ENCODE measurements around the gene POC1A.
A peak's percentile ranks its signal among the peaks of the same experiment; 100 is the strongest.
"Not testable (repeated sequence)": the region's sequence is repeated elsewhere in the genome, so short reads cannot be mapped to it uniquely, and the experiment has no call there.

POC1A gene

GRCh38 chr3:52061121-52061910 is 92.9 kb downstream of the POC1A start:
- no peak for DNase-seq

DNA sequence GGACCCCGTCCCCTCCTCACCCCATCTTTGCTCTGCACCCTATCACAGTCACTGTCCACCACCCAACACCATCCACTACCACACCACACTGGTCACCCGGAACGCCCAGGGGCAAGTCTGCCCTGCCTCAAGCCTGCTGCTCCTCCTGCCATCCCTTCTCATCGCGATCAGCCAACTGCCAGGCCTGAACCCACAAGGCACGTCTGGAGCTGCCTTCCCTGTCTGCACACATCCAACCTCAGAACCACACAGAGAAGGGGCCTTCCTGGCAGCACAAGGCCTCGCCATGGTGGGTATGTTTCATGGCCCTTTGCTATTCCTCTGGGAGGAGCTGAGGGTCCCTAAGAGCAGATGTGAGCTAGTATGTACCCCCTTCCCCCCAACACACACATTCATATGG is 94.4 kb downstream of the POC1A start:
- no peak for DNase-seq

DNA sequence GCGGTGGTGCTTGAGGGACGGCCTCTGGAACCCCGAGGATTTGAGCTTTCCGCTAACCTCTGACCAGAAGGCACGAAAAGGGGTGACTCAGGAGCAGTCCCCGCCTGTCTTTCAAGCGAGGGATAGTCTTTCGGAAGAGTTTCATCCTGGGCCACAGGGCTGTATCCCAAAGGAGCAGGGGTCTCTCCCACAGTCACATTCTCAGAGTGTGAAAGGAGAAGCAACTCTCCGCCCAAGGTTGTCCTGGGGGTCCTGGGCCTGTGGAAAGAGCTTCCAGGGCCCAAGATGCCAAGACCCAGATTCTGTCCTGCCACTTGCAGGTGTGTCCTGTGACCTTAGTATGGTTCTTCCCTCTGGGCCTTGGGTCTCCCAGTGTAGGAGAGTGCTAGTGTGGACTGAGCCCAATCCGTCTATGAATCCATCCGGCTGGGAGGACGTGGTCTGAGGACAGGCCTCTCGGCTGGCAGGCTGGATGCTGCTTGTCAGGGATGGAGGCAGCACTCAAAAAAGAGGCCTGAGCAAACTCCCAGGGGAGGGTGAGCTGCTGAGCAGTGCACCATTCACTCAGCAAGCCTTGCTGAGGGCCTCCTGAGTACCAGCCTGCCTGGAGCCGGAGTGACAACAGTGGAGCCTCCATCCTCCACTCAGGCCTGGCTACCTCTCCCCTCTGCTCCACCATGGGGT is 96.3 kb downstream of the POC1A start:
- no peak for DNase-seq

DNA sequence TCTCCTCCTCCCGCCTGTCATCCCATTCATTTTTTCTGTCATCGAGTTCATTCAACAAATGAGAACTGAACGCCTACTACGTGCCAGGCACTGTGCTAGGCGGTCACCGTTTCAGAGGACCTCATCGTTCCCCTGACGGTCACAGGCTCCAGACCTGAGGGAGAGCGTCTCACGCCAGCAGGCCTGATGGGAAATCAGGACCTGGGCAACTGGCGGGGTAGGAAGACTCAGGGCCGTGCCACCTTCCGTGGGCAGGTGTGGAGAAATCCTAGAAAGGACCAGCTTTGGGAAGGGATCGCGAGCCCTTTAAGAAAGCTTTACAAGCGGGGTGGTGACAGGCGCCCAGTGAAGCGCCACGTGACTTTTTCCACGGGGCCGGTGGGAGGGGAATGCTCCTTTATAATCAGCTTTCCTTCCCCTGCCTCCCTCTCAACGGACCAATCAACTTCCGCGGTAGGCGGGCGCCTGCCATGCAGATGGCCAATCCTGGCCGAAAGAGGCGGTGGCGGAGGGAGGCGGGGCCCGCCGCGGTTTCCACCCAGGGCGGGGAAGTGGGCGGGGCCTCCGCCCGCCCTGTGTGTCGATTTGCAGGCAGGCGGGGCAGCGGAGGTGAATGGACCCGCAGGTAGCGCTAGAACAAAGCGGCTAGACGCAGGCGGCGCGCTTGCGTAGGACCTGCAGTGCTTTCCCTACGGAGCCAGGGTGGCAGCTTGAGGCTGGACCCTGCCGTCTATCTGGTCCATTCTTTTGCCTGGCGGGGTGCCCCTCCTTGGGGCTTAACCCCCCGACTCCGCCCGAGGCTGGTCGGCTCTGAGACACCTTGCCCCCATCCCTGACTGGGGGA is 97.0 kb downstream of the POC1A start:
- peak; percentile 96 for DNase-seq

DNA sequence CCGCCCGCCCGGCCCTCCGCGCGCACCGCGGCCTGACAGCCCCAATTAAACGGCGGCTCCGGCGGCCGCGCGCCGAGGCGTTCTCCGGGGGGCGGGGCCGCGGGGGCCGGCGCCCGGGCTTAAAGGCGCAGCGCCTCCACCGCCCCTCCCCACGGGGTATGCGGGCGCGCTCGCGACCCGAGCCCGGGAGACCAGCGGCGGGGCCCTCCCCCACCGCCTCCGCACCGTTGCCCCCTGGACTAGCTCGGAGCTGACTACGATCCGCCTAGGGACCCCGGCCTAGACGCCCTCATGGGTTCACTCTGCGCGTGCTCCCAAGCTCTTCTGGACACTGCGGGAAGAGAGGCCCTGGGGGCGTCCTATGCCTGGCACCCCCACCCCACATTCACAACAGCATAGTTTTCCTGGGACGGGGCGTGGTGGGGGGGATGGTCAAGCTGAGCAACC is 97.7 kb downstream of the POC1A start, which contains the start of gene DUSP7:
Gene DUSP7 (minus strand): TSS at position 51 of the 447 bp plus-strand sequence. CDS start 205 bp downstream, outside the sequence.
- peak; percentile 8 for DNase-seq

DNA sequence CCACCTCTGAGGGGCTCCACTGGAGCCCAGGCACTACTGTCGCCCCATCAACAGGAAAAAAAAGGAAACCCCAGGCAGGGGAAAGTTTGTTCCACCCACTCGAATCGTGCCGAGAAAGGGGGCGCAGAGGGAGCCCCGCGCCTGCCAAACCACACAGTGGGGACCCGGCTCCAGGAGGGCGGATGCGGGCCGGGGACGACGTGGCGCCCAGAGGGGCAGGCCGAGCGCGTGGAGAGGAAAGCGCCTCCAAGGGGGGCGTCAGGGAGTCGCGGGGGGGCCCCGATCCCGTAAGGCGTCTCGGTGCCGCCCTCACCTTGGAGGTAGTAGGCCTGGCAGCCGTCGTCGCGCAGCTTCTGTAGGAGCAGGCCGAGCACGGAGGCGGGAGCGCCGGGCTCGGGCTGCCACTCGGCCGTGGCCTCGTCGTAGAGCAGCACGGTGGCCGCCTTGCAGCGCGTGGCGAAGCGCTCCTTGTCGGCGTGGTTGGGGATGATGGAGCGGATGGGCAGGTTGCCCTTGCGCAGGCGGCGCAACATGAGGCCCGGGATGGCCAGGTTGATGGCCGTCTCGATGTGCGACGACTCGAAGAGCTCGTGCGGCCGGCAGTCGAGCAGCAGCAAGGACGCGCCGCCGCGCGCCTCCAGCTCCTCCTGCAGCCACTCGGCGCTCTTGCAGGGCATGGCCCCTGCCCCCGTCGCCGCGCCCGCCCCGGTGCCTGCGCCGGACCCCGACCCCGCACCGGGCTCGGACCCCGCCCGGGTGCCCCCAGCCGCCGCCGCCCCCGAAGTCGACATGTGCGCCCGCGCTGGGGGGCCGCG is 98.5 kb downstream of the POC1A start:
- no peak for DNase-seq

DNA sequence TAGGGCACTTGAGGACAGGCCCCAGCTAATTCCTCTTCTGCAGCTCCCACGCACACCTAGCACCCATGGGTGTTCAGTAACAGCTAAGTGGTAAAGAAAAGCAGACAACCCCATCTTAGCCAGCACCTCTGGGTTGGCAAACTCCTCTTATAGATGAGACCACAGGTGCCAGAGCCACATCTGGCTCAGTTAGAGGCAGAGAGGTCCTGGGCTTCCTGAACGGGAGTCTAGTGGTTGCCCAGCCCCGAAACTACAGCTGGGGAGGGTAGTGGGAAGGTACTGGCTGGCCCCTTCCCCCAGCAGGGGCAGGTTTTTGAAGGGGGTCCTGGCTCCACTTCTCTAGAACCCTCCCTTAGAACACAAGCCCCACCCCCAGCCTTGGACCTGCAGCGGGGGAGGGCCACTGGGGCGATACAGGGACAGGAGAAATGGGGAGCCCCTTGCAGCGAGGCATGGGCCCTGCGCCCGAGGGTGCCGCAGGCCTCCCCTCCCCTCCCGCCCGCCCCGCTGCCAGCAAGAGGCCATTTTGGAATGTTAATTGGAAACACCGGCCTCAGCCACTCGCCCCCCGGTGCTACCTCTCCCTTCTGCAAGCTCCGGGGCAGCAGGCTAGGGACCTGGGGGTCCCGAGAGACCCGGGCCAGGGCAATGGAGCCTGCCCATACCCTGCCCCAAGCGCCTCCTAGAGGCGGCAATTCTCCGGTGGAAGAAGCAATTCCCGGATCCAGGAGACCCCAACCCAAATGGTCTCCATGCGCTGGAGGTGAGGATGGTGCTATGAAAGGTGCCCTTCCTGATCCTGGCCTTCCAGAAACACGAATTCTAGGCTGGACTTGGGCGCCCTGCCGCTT is 99.3 kb downstream of the POC1A start:
- no peak for DNase-seq

GRCh38 chr3:52053307-52054304 is 100.6 kb downstream of the POC1A start:
- DNase-seq, result no peak

DNA sequence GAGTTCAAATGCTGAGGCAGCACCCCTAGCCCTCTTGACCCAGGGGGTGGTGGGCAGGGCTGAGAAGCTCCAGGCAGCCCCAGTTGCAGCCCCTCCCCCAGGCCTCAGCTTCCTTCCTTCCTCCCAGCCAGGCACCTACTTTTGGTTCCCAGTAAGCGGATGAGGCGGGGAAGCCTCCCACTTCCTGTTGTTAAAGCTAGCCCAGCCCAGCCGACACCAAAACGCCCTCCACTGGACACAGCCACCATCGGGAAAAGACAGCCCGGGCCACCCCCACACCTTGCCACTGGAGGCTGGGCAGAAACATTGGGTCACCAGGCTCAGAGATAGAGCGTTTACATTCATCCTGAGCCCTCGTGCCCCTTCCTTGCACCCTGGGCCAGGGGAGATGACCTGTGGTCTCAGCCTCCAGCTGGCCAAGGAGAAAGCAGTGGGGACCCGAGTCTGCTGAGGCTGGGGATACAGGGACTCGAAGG is 101.4 kb downstream of the POC1A start:
- no peak for DNase-seq

- DNase-seq, result no peak
These were observed 102.8 kb downstream of the POC1A start for GRCh38 chr3:52051444-52051843.

DNA sequence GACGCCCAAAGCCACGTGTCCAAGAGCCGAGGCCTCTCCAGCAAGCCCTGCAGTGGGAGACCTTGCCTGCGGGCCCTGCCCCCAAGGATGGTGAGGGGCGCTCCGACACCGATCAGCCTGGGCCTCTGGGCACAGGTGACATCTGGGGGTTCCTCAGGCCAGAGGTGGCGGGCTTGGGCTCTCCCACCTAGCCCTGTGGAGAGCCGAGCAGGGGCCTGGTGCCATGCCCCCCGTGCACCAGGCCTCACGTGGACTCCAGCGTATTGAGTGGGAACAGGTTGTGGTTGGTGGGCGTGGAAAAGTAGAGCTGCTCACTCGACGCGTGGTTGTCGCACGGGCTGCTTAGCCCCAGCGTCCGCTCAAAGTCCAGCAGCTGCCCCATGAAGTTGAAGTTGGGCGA is 103.7 kb downstream of the POC1A start:
- no peak for DNase-seq

GRCh38 chr3:52049503-52049902 is 104.7 kb downstream of the POC1A start:
- no peak for DNase-seq

DNA sequence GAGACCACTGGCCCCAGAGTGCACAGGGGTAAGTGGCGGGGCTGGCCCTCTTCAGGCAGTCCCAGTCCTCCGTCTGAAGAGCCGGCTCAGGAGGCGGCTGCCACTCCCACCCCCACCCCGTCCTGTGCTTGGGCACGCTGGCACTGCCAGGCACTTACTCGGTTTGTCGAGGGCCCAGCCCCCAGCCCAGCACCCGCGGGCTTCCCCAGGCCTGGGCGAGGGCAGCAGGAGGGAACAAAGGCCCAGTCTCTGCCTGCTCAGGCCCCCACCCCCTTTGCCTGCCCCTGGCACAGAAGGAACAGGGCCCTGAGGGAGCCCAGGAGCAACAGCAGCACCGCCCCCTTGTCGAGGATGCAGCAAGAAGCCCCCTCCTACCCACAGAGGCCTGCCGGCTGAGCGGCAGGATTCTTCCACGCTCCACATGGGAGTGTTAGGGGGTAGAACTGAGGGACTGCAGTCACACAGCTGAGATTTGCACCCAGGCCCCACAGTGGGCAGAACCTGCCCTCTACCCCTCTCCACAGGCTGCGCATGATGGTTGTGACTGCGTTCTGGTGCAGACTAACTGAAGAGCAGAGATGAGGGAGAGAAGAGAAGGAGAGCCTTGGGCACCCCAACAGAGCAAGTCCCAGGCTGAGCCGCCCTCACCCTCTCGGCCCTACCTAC is 106.8 kb downstream of the POC1A start:
- no peak for DNase-seq

GRCh38 chr3:52046902-52047239 is 107.4 kb downstream of the POC1A start:
- no peak for DNase-seq

- DNase-seq, result no peak
These were observed 107.9 kb downstream of the POC1A start for GRCh38 chr3:52046186-52046901.

- DNase-seq, result no peak
These were observed 109.2 kb downstream of the POC1A start for GRCh38 chr3:52044869-52045619.

DNA sequence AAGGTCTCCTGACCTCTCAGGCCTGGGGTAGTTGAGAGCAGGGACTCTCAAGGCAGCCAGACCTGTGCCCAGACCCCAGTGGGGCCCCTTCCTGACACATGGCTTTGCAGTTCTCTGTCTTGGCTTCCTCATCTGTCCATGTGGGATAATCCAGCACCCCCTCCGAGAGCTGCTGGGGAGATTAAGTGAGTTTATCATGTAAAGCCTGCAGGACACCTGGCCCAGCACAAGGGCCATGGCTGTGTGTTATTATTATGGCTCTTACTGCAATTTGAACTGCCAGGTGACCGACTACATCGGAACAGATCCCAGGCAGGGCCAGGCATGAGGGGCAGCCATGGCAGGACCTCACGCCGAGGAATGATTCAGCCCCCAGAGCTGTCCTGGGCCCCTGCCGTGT is 110.5 kb downstream of the POC1A start:
- no peak for DNase-seq

DNA sequence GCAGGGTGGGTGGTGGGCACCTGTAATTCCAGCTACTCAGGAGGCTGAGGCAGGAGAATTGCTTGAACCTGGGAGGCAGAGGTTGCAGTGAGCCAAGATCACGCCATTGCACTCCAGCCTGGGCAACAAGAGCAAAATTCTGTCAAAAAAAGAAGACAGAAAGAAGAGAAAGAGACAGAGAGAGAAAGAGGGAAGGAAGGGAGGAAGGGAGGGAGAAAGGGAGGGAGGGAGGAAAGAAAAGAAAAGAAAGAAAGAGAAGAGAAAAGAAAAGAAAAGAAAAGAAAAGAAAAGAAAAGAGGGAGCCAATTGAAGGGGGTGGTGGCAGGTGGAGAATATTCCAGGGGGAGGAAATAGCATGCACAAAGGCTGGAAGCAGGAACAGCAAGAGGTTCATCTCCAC is 111.2 kb downstream of the POC1A start:
- DNase-seq, result not testable (repeated sequence)
